ENCODE results near the gene ABCC11.

DNA sequence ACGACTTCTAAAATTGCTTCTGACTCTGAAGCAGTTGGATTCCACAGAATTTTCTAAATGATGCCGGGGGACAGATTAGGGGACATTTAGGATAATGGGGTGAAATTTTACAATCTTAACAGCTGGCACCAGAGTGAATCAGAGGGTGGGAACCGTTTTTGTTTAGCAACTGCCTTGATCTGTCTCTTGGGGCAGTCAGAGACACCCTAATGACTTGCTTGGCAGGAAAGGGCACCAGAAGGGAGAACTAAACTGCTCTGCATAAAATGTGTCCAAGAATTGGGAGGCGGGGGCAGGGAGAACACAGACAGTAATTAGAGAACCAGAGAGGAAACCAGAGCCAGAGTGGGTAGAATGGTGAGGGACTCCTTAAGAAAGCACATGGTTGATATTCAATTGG lies 85.4 kb downstream of the ABCC11 start:
- TF ChIP-seq, protein P1, sequence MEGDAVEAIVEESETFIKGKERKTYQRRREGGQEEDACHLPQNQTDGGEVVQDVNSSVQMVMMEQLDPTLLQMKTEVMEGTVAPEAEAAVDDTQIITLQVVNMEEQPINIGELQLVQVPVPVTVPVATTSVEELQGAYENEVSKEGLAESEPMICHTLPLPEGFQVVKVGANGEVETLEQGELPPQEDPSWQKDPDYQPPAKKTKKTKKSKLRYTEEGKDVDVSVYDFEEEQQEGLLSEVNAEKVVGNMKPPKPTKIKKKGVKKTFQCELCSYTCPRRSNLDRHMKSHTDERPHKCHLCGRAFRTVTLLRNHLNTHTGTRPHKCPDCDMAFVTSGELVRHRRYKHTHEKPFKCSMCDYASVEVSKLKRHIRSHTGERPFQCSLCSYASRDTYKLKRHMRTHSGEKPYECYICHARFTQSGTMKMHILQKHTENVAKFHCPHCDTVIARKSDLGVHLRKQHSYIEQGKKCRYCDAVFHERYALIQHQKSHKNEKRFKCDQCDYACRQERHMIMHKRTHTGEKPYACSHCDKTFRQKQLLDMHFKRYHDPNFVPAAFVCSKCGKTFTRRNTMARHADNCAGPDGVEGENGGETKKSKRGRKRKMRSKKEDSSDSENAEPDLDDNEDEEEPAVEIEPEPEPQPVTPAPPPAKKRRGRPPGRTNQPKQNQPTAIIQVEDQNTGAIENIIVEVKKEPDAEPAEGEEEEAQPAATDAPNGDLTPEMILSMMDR (IDR thresholded peaks at IDR 0.05) = no peak
- TF ChIP-seq POLR2A (IDR thresholded peaks at IDR 0.05) (no peak), POLR2AphosphoS5 (IDR thresholded peaks at IDR 0.05) (no peak)
